ENCODE results near the gene PTCD3. TPM values are rescaled to one million over a fixed set of nuclear protein-coding genes. Genes with fewer than 3 reads are reported as not detected.

The PTCD3 gene
- total RNA-seq, 2 donors from 2014 or later: 111 to 142 TPM

- no peak overlapping the region for H3K4me3 Mint-ChIP-seq
- ATAC-seq (no peak), DNase-seq (no peak)
- H3K27ac Mint-ChIP-seq: peak overlapping the region; percentile 43
- H3K36me3 Mint-ChIP-seq (ENCODE audit: low read depth): peaks cover 11% of the 10 kb centered on the region
- H3K9me3 ChIP-seq (ENCODE audit: control insufficient read depth, low read length, poor library complexity, severe bottlenecking): no peaks in the 10 kb centered on the region
- peaks cover 22% of the 10 kb centered on the region for H3K4me1 Mint-ChIP-seq
- H3K27me3 Mint-ChIP-seq: no peaks in the 10 kb centered on the region
Measured at GRCh38 chr2:86097913-86098312, 8.1 kb upstream of the PTCD3 start.

DNA sequence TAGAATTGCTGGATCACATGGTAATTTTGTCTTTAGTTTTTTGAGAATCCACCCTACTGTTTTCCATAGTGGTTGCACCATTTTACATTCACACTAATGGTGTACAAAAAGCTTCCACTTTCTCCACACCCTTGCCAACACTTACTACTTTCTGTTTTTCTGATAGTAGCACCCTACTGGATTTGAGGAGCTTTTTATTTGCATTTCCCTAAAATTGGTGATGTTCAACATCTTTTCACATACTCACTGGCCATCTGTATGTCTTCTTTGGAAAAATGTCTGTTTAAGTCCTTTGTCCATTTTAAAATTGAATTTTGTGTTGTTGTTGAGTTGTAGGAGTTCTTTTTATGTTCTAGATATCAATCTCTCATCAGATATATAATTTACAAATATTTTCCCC, 3.9 kb upstream of the PTCD3 start:
- no peaks in the 10 kb centered on the region for H3K9me3 ChIP-seq (ENCODE audit: control insufficient read depth, low read length, poor library complexity, severe bottlenecking)
- no peaks in the 10 kb centered on the region for H3K27me3 Mint-ChIP-seq
- H3K4me3 Mint-ChIP-seq: no peak overlapping the region
- peaks cover 43% of the 10 kb centered on the region for H3K4me1 Mint-ChIP-seq
- DNase-seq (no peak), ATAC-seq (no peak)
- peaks cover 7% of the 10 kb centered on the region for H3K36me3 Mint-ChIP-seq (ENCODE audit: low read depth)
- peak overlapping the region; percentile 16 for H3K27ac Mint-ChIP-seq

DNA sequence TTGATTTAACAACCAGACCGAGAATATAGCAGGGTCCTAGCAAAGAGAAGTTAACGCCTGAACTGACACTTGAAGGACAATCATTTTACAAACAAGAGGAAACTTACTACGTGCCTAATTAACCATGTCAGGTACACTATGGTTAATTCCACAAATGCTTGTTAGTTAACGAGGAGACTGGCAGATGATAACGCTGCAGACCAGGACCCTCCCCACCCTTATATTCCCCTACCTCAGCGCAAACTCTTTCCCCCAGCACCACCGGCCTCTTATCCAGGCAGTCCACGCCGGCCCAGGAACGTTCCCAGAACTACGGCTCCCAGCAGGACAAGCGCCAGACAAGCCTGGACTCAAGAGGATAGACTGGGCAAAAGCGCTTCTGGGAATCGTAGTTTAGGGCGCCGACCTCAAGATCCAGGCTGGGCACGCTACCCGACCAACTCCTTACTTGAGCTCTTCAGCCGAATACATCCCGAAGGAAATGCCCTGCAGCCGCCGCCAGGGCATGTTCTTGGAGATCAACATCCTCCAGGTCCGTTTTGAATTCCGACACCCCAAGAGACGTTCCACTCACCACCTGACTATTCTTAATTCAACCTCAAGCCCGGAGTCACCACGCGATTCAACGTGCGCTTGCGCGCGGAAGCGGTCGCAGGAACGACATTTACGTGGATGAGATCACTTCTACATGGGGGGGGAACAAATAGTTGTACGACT, 625 bp upstream of the PTCD3 start, which contains the start of gene POLR1A:
TSS of gene POLR1A (minus strand) at position 635 of the 717 bp plus-strand sequence. CDS start at position 525, 110 bp downstream.
- Mint-ChIP-seq H3K27ac (peak within 1 kb of the TSS; percentile 100), H3K4me1 (peaks cover 45% of the 10 kb centered on the region), H3K36me3 (ENCODE audit: low read depth) (peaks cover 9% of the 10 kb centered on the region), H3K4me3 (peak within 1 kb of the TSS; percentile 98), H3K27me3 (no peaks in the 10 kb centered on the region)
- no peaks in the 10 kb centered on the region for H3K9me3 ChIP-seq (ENCODE audit: control insufficient read depth, low read length, poor library complexity, severe bottlenecking)
- peak; percentile 66 to 73 (median 70) for DNase-seq
- ATAC-seq: peak; percentile 82

DNA sequence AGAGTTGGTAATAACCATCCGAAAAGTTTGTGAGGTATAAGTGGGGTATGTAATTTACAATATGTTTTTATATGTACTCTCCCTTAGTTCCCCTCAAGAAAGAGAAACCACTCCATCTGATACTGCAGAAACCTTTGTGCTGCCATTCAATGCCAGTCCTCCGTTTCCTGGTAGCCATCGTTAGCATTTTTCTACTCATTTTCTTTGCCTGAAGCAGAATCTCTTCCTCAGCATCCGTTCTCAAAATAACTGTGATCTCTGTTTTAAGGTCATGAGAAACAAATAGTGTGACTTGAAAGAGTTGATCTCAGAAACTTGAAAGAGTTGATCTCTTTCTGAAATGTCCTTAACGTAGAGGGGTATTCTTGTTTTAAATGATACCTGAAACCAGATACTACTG, 996 bp downstream of the PTCD3 start:
- no peak for DNase-seq
- Mint-ChIP-seq H3K36me3 (ENCODE audit: low read depth) (peaks cover 11% of the 10 kb centered on the region), H3K27ac (peak overlapping the region; percentile 100), H3K27me3 (no peaks in the 10 kb centered on the region), H3K4me1 (peaks cover 44% of the 10 kb centered on the region), H3K4me3 (peak overlapping the region; percentile 98)
- no peak for ATAC-seq
- no peaks in the 10 kb centered on the region for H3K9me3 ChIP-seq (ENCODE audit: control insufficient read depth, low read length, poor library complexity, severe bottlenecking)

DNA sequence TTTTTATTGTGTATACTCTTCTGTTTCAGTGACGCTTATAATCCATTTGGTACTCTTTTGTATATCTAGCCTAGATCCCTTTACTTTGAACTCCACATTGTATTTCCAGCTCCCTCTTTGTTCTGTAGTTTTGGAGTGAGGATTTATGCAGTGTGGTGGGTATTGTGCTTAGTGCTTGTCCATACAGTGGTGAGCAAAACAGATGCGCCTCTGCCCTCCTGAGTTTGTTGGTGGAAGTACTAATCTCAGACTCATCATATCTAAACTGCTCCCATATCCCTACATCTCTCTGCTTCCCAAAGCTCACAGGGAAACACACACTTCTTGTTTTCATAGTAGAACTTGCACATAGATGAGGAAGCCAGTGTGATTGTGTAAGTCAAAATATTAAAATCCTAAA, 12.1 kb downstream of the PTCD3 start:
- no peaks in the 10 kb centered on the region for H3K9me3 ChIP-seq (ENCODE audit: control insufficient read depth, low read length, poor library complexity, severe bottlenecking)
- Mint-ChIP-seq H3K4me3 (no peak overlapping the region), H3K27ac (peak overlapping the region; percentile 49), H3K27me3 (no peaks in the 10 kb centered on the region), H3K4me1 (peaks cover 9% of the 10 kb centered on the region), H3K36me3 (ENCODE audit: low read depth) (peaks cover 12% of the 10 kb centered on the region)
- DNase-seq: no peak
- ATAC-seq: no peak

- no peak for DNase-seq
- no peak for ATAC-seq
- Mint-ChIP-seq H3K27me3 (no peaks in the 10 kb centered on the region), H3K4me3 (no peak overlapping the region), H3K27ac (no peak overlapping the region), H3K36me3 (ENCODE audit: low read depth) (peaks cover 10% of the 10 kb centered on the region), H3K4me1 (no peaks in the 10 kb centered on the region)
- no peaks in the 10 kb centered on the region for H3K9me3 ChIP-seq (ENCODE audit: control insufficient read depth, low read length, poor library complexity, severe bottlenecking)
Measured at GRCh38 chr2:86123328-86123925, 17.4 kb downstream of the PTCD3 start.

DNA sequence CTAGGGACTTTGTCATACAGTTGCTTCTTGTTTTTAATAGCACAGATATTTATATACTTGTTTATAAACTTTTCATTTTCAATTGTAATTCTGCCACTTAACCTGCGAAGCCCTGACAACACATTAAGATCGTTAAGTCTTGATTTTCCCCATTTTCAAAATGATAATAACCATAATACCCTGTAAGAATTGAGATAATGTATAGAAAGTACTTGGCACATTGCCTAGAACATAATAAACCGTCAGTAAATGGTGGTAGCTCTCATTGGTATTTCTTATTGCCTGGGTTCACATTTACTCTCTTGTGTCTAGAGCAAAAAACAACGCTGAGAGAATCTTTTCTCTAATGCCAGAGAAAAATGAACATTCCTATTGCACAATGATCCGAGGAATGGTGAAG, 18.6 kb downstream of the PTCD3 start:
- Mint-ChIP-seq H3K27me3 (no peaks in the 10 kb centered on the region), H3K4me1 (no peaks in the 10 kb centered on the region), H3K27ac (no peak overlapping the region), H3K4me3 (no peak overlapping the region), H3K36me3 (ENCODE audit: low read depth) (peaks cover 10% of the 10 kb centered on the region)
- no peaks in the 10 kb centered on the region for H3K9me3 ChIP-seq (ENCODE audit: control insufficient read depth, low read length, poor library complexity, severe bottlenecking)
- ATAC-seq (no peak), DNase-seq (no peak)

GRCh38 chr2:86134709-86135108, 28.7 kb downstream of the PTCD3 start:
- H3K9me3 ChIP-seq (ENCODE audit: control insufficient read depth, low read length, poor library complexity, severe bottlenecking): no peaks in the 10 kb centered on the region
- Mint-ChIP-seq H3K27ac (no peak overlapping the region), H3K4me3 (no peak overlapping the region), H3K27me3 (no peaks in the 10 kb centered on the region), H3K36me3 (ENCODE audit: low read depth) (peaks cover 7% of the 10 kb centered on the region), H3K4me1 (peaks cover 10% of the 10 kb centered on the region)
- no peak for DNase-seq
- ATAC-seq: no peak

DNA sequence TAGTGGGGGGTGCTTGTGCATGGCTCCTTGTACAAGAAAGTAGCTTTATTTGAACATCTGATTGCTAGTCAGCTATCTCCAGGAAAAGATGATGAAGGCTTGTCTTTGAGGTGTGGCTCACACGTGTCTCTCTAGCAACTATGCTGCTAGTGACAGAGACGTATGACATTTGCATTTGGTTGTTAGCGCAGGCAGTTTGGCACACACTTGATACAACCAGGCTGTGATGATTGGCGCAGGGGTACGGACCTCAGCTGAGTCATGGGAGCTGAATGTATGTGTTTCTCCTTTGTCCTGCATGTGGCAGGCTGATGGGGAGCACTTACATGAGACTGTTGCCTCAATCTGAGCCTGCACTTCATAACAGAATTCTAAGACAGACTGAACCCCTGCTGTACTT, 29.6 kb downstream of the PTCD3 start:
- Mint-ChIP-seq H3K4me1 (peaks cover 16% of the 10 kb centered on the region), H3K27ac (no peak overlapping the region), H3K4me3 (no peak overlapping the region), H3K36me3 (ENCODE audit: low read depth) (peaks cover 7% of the 10 kb centered on the region), H3K27me3 (no peaks in the 10 kb centered on the region)
- no peaks in the 10 kb centered on the region for H3K9me3 ChIP-seq (ENCODE audit: control insufficient read depth, low read length, poor library complexity, severe bottlenecking)
- no peak for ATAC-seq
- DNase-seq: no peak

GRCh38 chr2:86136141-86136540, 30.1 kb downstream of the PTCD3 start:
- DNase-seq: no peak
- Mint-ChIP-seq H3K27ac (no peak overlapping the region), H3K36me3 (ENCODE audit: low read depth) (peaks cover 7% of the 10 kb centered on the region), H3K27me3 (no peaks in the 10 kb centered on the region), H3K4me1 (peaks cover 16% of the 10 kb centered on the region), H3K4me3 (no peak overlapping the region)
- H3K9me3 ChIP-seq (ENCODE audit: control insufficient read depth, low read length, poor library complexity, severe bottlenecking): no peaks in the 10 kb centered on the region
- ATAC-seq: no peak

DNA sequence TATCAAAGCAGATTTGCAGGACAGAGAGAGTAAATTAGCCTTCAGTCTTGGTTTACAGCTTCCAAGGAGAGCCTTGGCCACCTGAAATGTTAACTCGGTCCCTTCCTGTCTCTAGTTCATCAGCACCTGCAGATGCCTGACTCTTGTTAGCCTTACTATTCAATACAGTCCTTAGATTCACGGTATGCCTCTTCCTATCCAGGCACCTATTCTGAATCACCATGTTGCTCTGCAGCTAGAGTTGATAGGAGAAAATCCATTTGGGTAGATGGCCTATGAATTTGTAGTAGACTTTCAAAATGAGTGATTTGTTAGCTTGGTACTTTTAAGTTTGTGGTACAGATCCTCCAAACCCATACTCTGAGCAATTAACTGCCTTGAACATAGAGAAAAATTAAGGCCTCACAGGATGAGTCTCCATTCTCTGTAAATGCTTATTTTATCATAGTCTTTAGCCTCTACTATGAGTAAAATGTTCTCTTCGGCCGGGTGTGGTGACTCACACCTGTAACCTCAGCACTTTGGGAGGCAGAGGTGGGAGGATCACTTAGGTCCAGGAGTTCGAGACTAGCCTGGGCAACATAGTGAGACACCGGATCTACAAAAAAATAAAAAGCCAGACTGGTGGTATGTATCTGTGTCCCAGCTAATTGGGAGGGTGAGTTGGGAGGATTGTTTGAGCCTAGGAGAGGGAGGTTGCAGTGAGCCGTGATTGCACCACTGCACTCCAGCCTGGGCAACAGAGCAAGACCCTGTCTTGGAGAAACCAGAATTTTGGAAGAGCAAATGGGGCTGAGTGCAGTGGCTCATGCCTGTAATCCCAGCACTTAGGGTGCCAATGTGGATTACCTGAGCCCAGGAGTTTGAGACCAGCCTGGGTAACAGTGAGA, 32.9 kb downstream of the PTCD3 start:
- Mint-ChIP-seq H3K27ac (peak overlapping the region; percentile 84), H3K4me1 (peaks cover 16% of the 10 kb centered on the region), H3K4me3 (no peak overlapping the region), H3K27me3 (no peaks in the 10 kb centered on the region), H3K36me3 (ENCODE audit: low read depth) (peaks cover 7% of the 10 kb centered on the region)
- ATAC-seq: no peak
- DNase-seq: no peak
- H3K9me3 ChIP-seq (ENCODE audit: control insufficient read depth, low read length, poor library complexity, severe bottlenecking): no peaks in the 10 kb centered on the region

DNA sequence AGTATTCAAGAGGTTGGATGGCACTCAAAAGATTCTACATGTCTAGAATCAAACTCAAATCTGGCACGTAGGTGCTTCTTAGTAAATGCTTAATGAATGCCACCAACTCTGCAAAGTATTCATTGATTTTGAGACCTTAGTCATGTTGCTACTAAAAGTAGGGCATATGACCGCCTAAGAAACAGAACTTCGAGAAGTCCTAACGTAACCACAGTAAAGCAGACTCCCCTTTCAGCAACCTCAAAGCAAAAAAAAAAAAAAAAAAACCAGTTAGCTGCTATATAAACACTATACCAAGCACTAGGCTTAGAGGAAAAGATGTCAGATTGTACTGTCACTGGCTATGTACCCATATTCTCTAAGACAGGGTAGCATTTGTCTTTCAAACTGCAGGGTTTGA, 33.9 kb downstream of the PTCD3 start:
- Mint-ChIP-seq H3K4me3 (peak overlapping the region; percentile 21), H3K27ac (peak overlapping the region; percentile 84), H3K4me1 (peaks cover 16% of the 10 kb centered on the region), H3K36me3 (ENCODE audit: low read depth) (peaks cover 7% of the 10 kb centered on the region), H3K27me3 (no peaks in the 10 kb centered on the region)
- no peaks in the 10 kb centered on the region for H3K9me3 ChIP-seq (ENCODE audit: control insufficient read depth, low read length, poor library complexity, severe bottlenecking)
- no peak for DNase-seq
- peak; percentile 93 for ATAC-seq

GRCh38 chr2:86140969-86141392, 34.9 kb downstream of the PTCD3 start:
- Mint-ChIP-seq H3K27me3 (no peaks in the 10 kb centered on the region), H3K27ac (peak overlapping the region; percentile 84), H3K36me3 (ENCODE audit: low read depth) (peaks cover 6% of the 10 kb centered on the region), H3K4me3 (no peak overlapping the region), H3K4me1 (peaks cover 16% of the 10 kb centered on the region)
- no peaks in the 10 kb centered on the region for H3K9me3 ChIP-seq (ENCODE audit: control insufficient read depth, low read length, poor library complexity, severe bottlenecking)
- ATAC-seq (no peak), DNase-seq (no peak)
